Neural cell (in vitro differentiated cells): ENCODE results near the gene SMR3A. TPM values are rescaled to one million over a fixed set of nuclear protein-coding genes. Genes with fewer than 3 reads are reported as not detected.

Experiments used
- H2AFZ ChIP-seq: fragments of 200-600, 300-800 bp; sonication (generic), shearing (Covaris generic); 2 replicates; pipeline ENCODE4 v1.6.0; 2014; ENCODE audit warnings: low read depth, mild to moderate bottlenecking, antibody characterized with exemption, low read length, moderate library complexity
- H3F3A ChIP-seq: fragments of 200-600 bp; shearing (Covaris generic); 2 replicates; pipeline ENCODE4 v1.6.1; 2016; ENCODE audit warnings: mild to moderate bottlenecking, moderate library complexity, mixed read lengths, antibody characterized with exemption, low read length; ENCODE audit not compliant: insufficient read depth, poor library complexity, severe bottlenecking
- H3K27ac ChIP-seq: fragments of 200-600, 300-800 bp; sonication (generic), shearing (Covaris generic); 2 replicates; pipeline ENCODE4 v1.5.1; 2014; ENCODE audit warnings: mild to moderate bottlenecking, low read length, moderate library complexity
- H3K27me3 ChIP-seq: fragments of 300-800, 200-600 bp; sonication (generic), shearing (Covaris generic); 2 replicates; pipeline ENCODE4 v1.6.0; 2014; ENCODE audit warnings: mild to moderate bottlenecking, low read depth, low read length, moderate library complexity; ENCODE audit not compliant: insufficient read depth
- H3K36me3 ChIP-seq: fragments of 300-800, 200-600 bp; sonication (generic), shearing (Covaris generic); 2 replicates; pipeline ENCODE4 v1.5.1; 2014; ENCODE audit warnings: mild to moderate bottlenecking, antibody characterized with exemption, low read length, moderate library complexity; ENCODE audit not compliant: insufficient read depth
- H3K4me2 ChIP-seq: fragments of 300-800, 200-600 bp; sonication (generic), shearing (Covaris generic); 2 replicates; pipeline ENCODE4 v1.6.0; 2014; ENCODE audit warnings: mild to moderate bottlenecking, low read length
- H3K4me3 ChIP-seq: fragments of 300-800, 200-600 bp; sonication (generic), shearing (Covaris generic); 2 replicates; pipeline ENCODE4 v1.5.1; 2014; ENCODE audit warnings: mild to moderate bottlenecking, low read length, moderate library complexity
- H3K79me2 ChIP-seq: fragments of 200-600 bp; shearing (Covaris generic); replicated peaks from 2 replicates; pipeline ENCODE4 v1.6.0; 2014; ENCODE audit warnings: mild to moderate bottlenecking, low read length, moderate library complexity; ENCODE audit not compliant: insufficient read depth
- H3K9ac ChIP-seq: fragments of 300-800, 200-600 bp; sonication (generic), shearing (Covaris generic); 2 replicates; pipeline ENCODE4 v1.6.1; 2016; ENCODE audit warnings: mild to moderate bottlenecking, low read length, mixed read lengths
- H3K9me2 ChIP-seq: fragments of 200-600 bp; shearing (Covaris generic); 2 replicates; pipeline ENCODE4 v1.6.1; 2016; ENCODE audit warnings: mild to moderate bottlenecking, low read length, mixed read lengths; ENCODE audit not compliant: insufficient read depth
- H3K9me3 ChIP-seq: fragments of 200-600, 300-800 bp; sonication (generic), shearing (Covaris generic); 2 replicates; pipeline ENCODE4 v1.6.1; 2016; ENCODE audit warnings: mild to moderate bottlenecking, mixed run types, low read length, moderate library complexity, mixed read lengths
- H4K20me1 ChIP-seq: fragments of 200-600 bp; shearing (Covaris generic); 2 replicates; pipeline ENCODE4 v1.6.1; 2016; ENCODE audit warnings: mild to moderate bottlenecking, mixed run types; ENCODE audit not compliant: insufficient read depth
- CTCF ChIP-seq: fragments of 450-650 bp; IDR thresholded peaks from 2 replicates; pipeline ENCODE4 v1.5.1; 2014; ENCODE audit warnings: antibody characterized with exemption, mild to moderate bottlenecking, moderate library complexity; ENCODE audit not compliant: poor library complexity, severe bottlenecking
- EP300 ChIP-seq: fragments of 450-650 bp; conservative IDR thresholded peaks from 2 replicates; pipeline ENCODE4 v1.6.1; 2014; ENCODE audit warnings: antibody characterized with exemption, mild to moderate bottlenecking, moderate library complexity; ENCODE audit not compliant: poor library complexity, severe bottlenecking
- EZH2 ChIP-seq: fragments of 200-600, 300-800 bp; shearing (Covaris generic), sonication (generic); IDR thresholded peaks from 2 replicates; pipeline ENCODE4 v1.6.1; 2014; ENCODE audit warnings: antibody characterized with exemption, low read length, borderline replicate concordance, mild to moderate bottlenecking; ENCODE audit not compliant: insufficient read depth, poor library complexity, severe bottlenecking
- MXI1 ChIP-seq: fragments of 450-650 bp; conservative IDR thresholded peaks from 2 replicates; pipeline ENCODE4 v1.6.1; 2014; ENCODE audit warnings: antibody characterized with exemption, mild to moderate bottlenecking; ENCODE audit not compliant: poor library complexity, severe bottlenecking
- POLR2AphosphoS5 ChIP-seq: IDR thresholded peaks from 2 replicates; pipeline ENCODE4 v1.6.1; 2012
- RAD21 ChIP-seq: fragments of 450-650 bp; conservative IDR thresholded peaks from 2 replicates; pipeline ENCODE4 v1.6.1; 2014; ENCODE audit warnings: antibody characterized with exemption, mild to moderate bottlenecking, moderate library complexity
- REST ChIP-seq: IDR thresholded peaks from 2 replicates; pipeline ENCODE4 v1.6.1; 2012; ENCODE audit warnings: borderline replicate concordance
- SMC3 ChIP-seq: fragments of 450-650 bp; conservative IDR thresholded peaks from 2 replicates; pipeline ENCODE4 v1.6.1; 2014; ENCODE audit warnings: antibody characterized with exemption, mild to moderate bottlenecking, moderate library complexity; ENCODE audit not compliant: poor library complexity
- TAF1 ChIP-seq: IDR thresholded peaks from 2 replicates; pipeline ENCODE4 v1.6.1; 2012; ENCODE audit warnings: low read depth
- polyA plus RNA-seq: library from polyadenylated mRNA; depleted of rRNA; stranded (reverse); fragments of >200 nt; gene quantifications from 2 replicates; pipeline ENCODE4 v1.2.3, GENCODE V29; 2014

SMR3A gene
- polyA plus RNA-seq, 1 donor from 2014 or later, result not detected

- TF ChIP-seq RAD21, result no peak
- no peak overlapping the region for H3K9ac ChIP-seq
- no peaks in the 10 kb centered on the region for H3K9me3 ChIP-seq
- no peak overlapping the region for H3K27ac ChIP-seq
- H3K79me2 ChIP-seq, result no peaks in the 10 kb centered on the region
- no peak overlapping the region for H3K4me3 ChIP-seq
- no peak overlapping the region for H2AFZ ChIP-seq
- no peaks in the 10 kb centered on the region for H3F3A ChIP-seq
- H3K4me2 ChIP-seq, result no peak overlapping the region
- no peaks in the 10 kb centered on the region for H3K27me3 ChIP-seq
- H4K20me1 ChIP-seq, result no peaks in the 10 kb centered on the region
- H3K36me3 ChIP-seq, result no peaks in the 10 kb centered on the region
- H3K9me2 ChIP-seq, result no peaks in the 10 kb centered on the region
These were observed 22.6 kb upstream of the SMR3A start for GRCh38 chr4:70337886-70338420.

- no peaks in the 10 kb centered on the region for H3K36me3 ChIP-seq
- TF ChIP-seq REST (no peak), SMC3 (no peak), POLR2AphosphoS5 (no peak), EP300 (no peak), TAF1 (no peak)
- H2AFZ ChIP-seq, result no peak overlapping the region
- H3K27me3 ChIP-seq, result no peaks in the 10 kb centered on the region
- no peaks in the 10 kb centered on the region for H3K9me3 ChIP-seq
- no peak overlapping the region for H3K9ac ChIP-seq
- no peak overlapping the region for H3K27ac ChIP-seq
- H3F3A ChIP-seq, result no peaks in the 10 kb centered on the region
- H4K20me1 ChIP-seq, result no peaks in the 10 kb centered on the region
- H3K4me3 ChIP-seq, result no peak overlapping the region
- H3K9me2 ChIP-seq, result no peaks in the 10 kb centered on the region
- no peaks in the 10 kb centered on the region for H3K79me2 ChIP-seq
- no peak overlapping the region for H3K4me2 ChIP-seq
These were observed 4.4 kb upstream of the SMR3A start for GRCh38 chr4:70356185-70356584.

GRCh38 chr4:70359115-70359661, 1.4 kb upstream of the SMR3A start:
- no peaks in the 10 kb centered on the region for H3K9me2 ChIP-seq
- H3K4me3 ChIP-seq, result no peak overlapping the region
- no peak overlapping the region for H3K4me2 ChIP-seq
- H3K36me3 ChIP-seq, result no peaks in the 10 kb centered on the region
- no peaks in the 10 kb centered on the region for H3K9me3 ChIP-seq
- no peaks in the 10 kb centered on the region for H3K27me3 ChIP-seq
- no peaks in the 10 kb centered on the region for H3F3A ChIP-seq
- H3K9ac ChIP-seq, result no peak overlapping the region
- TF ChIP-seq EZH2 (no peak), CTCF (no peak), TAF1 (no peak), MXI1 (no peak), REST (no peak), SMC3 (no peak), POLR2AphosphoS5 (no peak), EP300 (no peak)
- H4K20me1 ChIP-seq, result no peaks in the 10 kb centered on the region
- H3K79me2 ChIP-seq, result no peaks in the 10 kb centered on the region
- H2AFZ ChIP-seq, result no peak overlapping the region
- no peak overlapping the region for H3K27ac ChIP-seq
